Astrocyte (in vitro differentiated cells and primary cell): ENCODE results near the gene CSNK1G3.

Experiments
- CTCF ChIP-seq: IDR thresholded peaks from 2 replicates; pipeline ENCODE4 v1.5.1; 2011; ENCODE audit warnings: low read depth, mild to moderate bottlenecking, inconsistent platforms, low read length, moderate library complexity; ENCODE audit not compliant: insufficient read depth
- EZH2 ChIP-seq: IDR thresholded peaks from 2 replicates; pipeline ENCODE4 v1.6.1; 2012; ENCODE audit warnings: mild to moderate bottlenecking, low read length, inconsistent platforms; ENCODE audit not compliant: insufficient read depth

GRCh38 chr5:123594434-123594833, 82.5 kb downstream of the CSNK1G3 start:
- no peak for TF ChIP-seq EZH2
- no peak for TF ChIP-seq CTCF
